ENCODE results near the gene ZNF296. TPM values are rescaled to one million over a fixed set of nuclear protein-coding genes. Genes with fewer than 3 reads are reported as not detected.

The ZNF296 gene
- total and polyA plus RNA-seq, 2 experiments from 2014 or later, result 13.4 to 16.5 TPM

- TF ChIP-seq ZNF462 (CRISPR knock-in tag; IDR thresholded peaks at IDR 0.05), result no peak
- TF ChIP-seq ETS1 (IDR thresholded peaks at IDR 0.05), result no peak
- TF ChIP-seq JUNB (IDR thresholded peaks at IDR 0.05; ENCODE audit: unreplicated experiment), result no peak
- TF ChIP-seq ZNF114 (CRISPR knock-in tag; IDR thresholded peaks at IDR 0.05), result no peak
- TF ChIP-seq POLR2AphosphoS5 (IDR thresholded peaks at IDR 0.05; ENCODE audit: low read depth), result no peak
- TF ChIP-seq CREB1 (CRISPR knock-in tag; IDR thresholded peaks at IDR 0.05; ENCODE audit: low read depth), result no peak
These were observed 5.3 kb downstream of the ZNF296 start (continued) for GRCh38 chr19:45070861-45071544.

- no peak overlapping the region for H3K27ac Mint-ChIP-seq
- ATAC-seq, result no peak
- TF ChIP-seq ZNF462 (CRISPR knock-in tag; IDR thresholded peaks at IDR 0.05) (no peak), EZH2 (IDR thresholded peaks at IDR 0.05; ENCODE audit: low read depth, unreplicated experiment) (no peak)
These were observed 6.1 kb downstream of the ZNF296 start for GRCh38 chr19:45070214-45070613.

More at GRCh38 chr19:45070214-45070613, 6.1 kb downstream of the ZNF296 start:
- Histone ChIP-seq H2AFZ (no peak overlapping the region), H3K27ac (ENCODE audit: low read depth) (no peak overlapping the region), H3K36me3 (ENCODE audit: insufficient read depth) (peaks cover 8% of the 10 kb centered on the region; the same call in 1 of the 2 replicates), H3K4me2 (no peak overlapping the region), H4K20me1 (replicated peaks; ENCODE audit: insufficient read depth) (peaks cover 17% of the 10 kb centered on the region), H3K79me2 (replicated peaks; ENCODE audit: insufficient read depth) (peaks cover 31% of the 10 kb centered on the region), H3K4me1 (ENCODE audit: insufficient read depth) (peaks cover 10% of the 10 kb centered on the region), H3K27me3 (ENCODE audit: insufficient read depth) (no peaks in the 10 kb centered on the region), H3F3A (replicated peaks; ENCODE audit: low read depth) (peaks cover 14% of the 10 kb centered on the region; the same call in 1 of the 2 replicates), H3K9me2 (ENCODE audit: insufficient read depth) (no peaks in the 10 kb centered on the region), H3K4me3 (no peak overlapping the region)
- Mint-ChIP-seq H3K36me3 (ENCODE audit: low read depth) (peaks cover 50% of the 10 kb centered on the region), H3K4me3 (no peak overlapping the region), H3K27me3 (ENCODE audit: insufficient read depth, low read depth, poor library complexity) (peaks cover 16% of the 10 kb centered on the region), H3K4me1 (peaks cover 10% of the 10 kb centered on the region; the same call in 2 of the 3 replicates), H3K9me3 (no peaks in the 10 kb centered on the region)
- no peak for DNase-seq (ENCODE audit: low spot score)

Data from GM23338 (cell line).